ENCODE results near the gene CLN6.

CLN6 gene

GRCh38 chr15:68188647-68189046 lies 40.9 kb downstream of the CLN6 start:
- H3K9me2 ChIP-seq (replicated peaks; ENCODE audit: low read depth, low read length) = no peaks in the 10 kb centered on the region
- H3K9me3 ChIP-seq (ENCODE audit: insufficient read depth, low read depth, low read length) = no peaks in the 10 kb centered on the region
- H3K36me3 ChIP-seq (ENCODE audit: insufficient read depth, low read length) = peaks cover 67% of the 10 kb centered on the region
- H3K4me2 ChIP-seq (ENCODE audit: low read depth, low read length, poor library complexity, severe bottlenecking) = no peak overlapping the region
- no peaks in the 10 kb centered on the region for H3F3A ChIP-seq (ENCODE audit: low read depth)
- H3K4me1 ChIP-seq (ENCODE audit: insufficient read depth, low read length, poor library complexity, severe bottlenecking) = peaks cover 8% of the 10 kb centered on the region
- no peak overlapping the region for H3K4me3 ChIP-seq (ENCODE audit: low read length, poor library complexity, severe bottlenecking)
- H3K79me2 ChIP-seq (ENCODE audit: insufficient read depth, low read length) = no peaks in the 10 kb centered on the region
- TF ChIP-seq CTCF (conservative IDR thresholded peaks at IDR 0.05; ENCODE audit: low read length) (no peak), EZH2phosphoT487 (IDR thresholded peaks at IDR 0.05; ENCODE audit: borderline replicate concordance) (no peak)
- no peaks in the 10 kb centered on the region for H3K27me3 ChIP-seq (ENCODE audit: insufficient read depth, low read length, poor library complexity, severe bottlenecking)
- H2AFZ ChIP-seq (ENCODE audit: low read length) = no peak overlapping the region
- H4K20me1 ChIP-seq (ENCODE audit: insufficient read depth, low read length, poor library complexity, severe bottlenecking) = no peaks in the 10 kb centered on the region
- H3K9ac ChIP-seq (ENCODE audit: low read depth, low read length, poor library complexity, severe bottlenecking) = no peak overlapping the region

- H3K9ac ChIP-seq (ENCODE audit: low read depth, low read length, poor library complexity, severe bottlenecking) = no peak overlapping the region
- no peaks in the 10 kb centered on the region for H3K79me2 ChIP-seq (ENCODE audit: insufficient read depth, low read length)
- no peak overlapping the region for H3K4me3 ChIP-seq (ENCODE audit: low read length, poor library complexity, severe bottlenecking)
- peaks cover 68% of the 10 kb centered on the region for H3K36me3 ChIP-seq (ENCODE audit: insufficient read depth, low read length)
- no peak overlapping the region for H2AFZ ChIP-seq (ENCODE audit: low read length)
- peaks cover 8% of the 10 kb centered on the region for H3K4me1 ChIP-seq (ENCODE audit: insufficient read depth, low read length, poor library complexity, severe bottlenecking)
- no peaks in the 10 kb centered on the region for H3K9me2 ChIP-seq (replicated peaks; ENCODE audit: low read depth, low read length)
- H3K4me2 ChIP-seq (ENCODE audit: low read depth, low read length, poor library complexity, severe bottlenecking) = no peak overlapping the region
- TF ChIP-seq CTCF (conservative IDR thresholded peaks at IDR 0.05; ENCODE audit: low read length) (no peak), EZH2phosphoT487 (IDR thresholded peaks at IDR 0.05; ENCODE audit: borderline replicate concordance) (no peak)
- H3K27me3 ChIP-seq (ENCODE audit: insufficient read depth, low read length, poor library complexity, severe bottlenecking) = no peaks in the 10 kb centered on the region
- H4K20me1 ChIP-seq (ENCODE audit: insufficient read depth, low read length, poor library complexity, severe bottlenecking) = no peaks in the 10 kb centered on the region
- H3K9me3 ChIP-seq (ENCODE audit: insufficient read depth, low read depth, low read length) = no peaks in the 10 kb centered on the region
- H3F3A ChIP-seq (ENCODE audit: low read depth) = no peaks in the 10 kb centered on the region
Measured at GRCh38 chr15:68187559-68187958, 42.0 kb downstream of the CLN6 start.

GRCh38 chr15:68186671-68187397 lies 42.7 kb downstream of the CLN6 start:
- H3F3A ChIP-seq (ENCODE audit: low read depth) = no peaks in the 10 kb centered on the region
- H3K36me3 ChIP-seq (ENCODE audit: insufficient read depth, low read length) = peaks cover 66% of the 10 kb centered on the region
- no peak overlapping the region for H3K4me2 ChIP-seq (ENCODE audit: low read depth, low read length, poor library complexity, severe bottlenecking)

More at GRCh38 chr15:68186671-68187397, 42.7 kb downstream of the CLN6 start:
- no peaks in the 10 kb centered on the region for H3K79me2 ChIP-seq (ENCODE audit: insufficient read depth, low read length)
- no peaks in the 10 kb centered on the region for H3K27me3 ChIP-seq (ENCODE audit: insufficient read depth, low read length, poor library complexity, severe bottlenecking)
- no peaks in the 10 kb centered on the region for H3K9me3 ChIP-seq (ENCODE audit: insufficient read depth, low read depth, low read length)
- no peak overlapping the region for H3K9ac ChIP-seq (ENCODE audit: low read depth, low read length, poor library complexity, severe bottlenecking)
- peaks cover 8% of the 10 kb centered on the region for H3K4me1 ChIP-seq (ENCODE audit: insufficient read depth, low read length, poor library complexity, severe bottlenecking)
- no peaks in the 10 kb centered on the region for H3K9me2 ChIP-seq (replicated peaks; ENCODE audit: low read depth, low read length)
- H4K20me1 ChIP-seq (ENCODE audit: insufficient read depth, low read length, poor library complexity, severe bottlenecking) = no peaks in the 10 kb centered on the region
- H2AFZ ChIP-seq (ENCODE audit: low read length) = no peak overlapping the region
- no peak for TF ChIP-seq CTCF (conservative IDR thresholded peaks at IDR 0.05; ENCODE audit: low read length)
- no peak for TF ChIP-seq EZH2phosphoT487 (IDR thresholded peaks at IDR 0.05; ENCODE audit: borderline replicate concordance)
- H3K4me3 ChIP-seq (ENCODE audit: low read length, poor library complexity, severe bottlenecking) = no peak overlapping the region
